Renal pelvis (tissue), 4 donors: ENCODE measurements around the gene RABL2B. TPM values are rescaled to one million over a fixed set of nuclear protein-coding genes. Genes with fewer than 3 reads are reported as not detected.
"Not testable (repeated sequence)": the region's sequence is repeated elsewhere in the genome, so short reads cannot be mapped to it uniquely, and the experiment has no call there.

ENCODE experiments used
- DNase-seq: peaks from one replicate; pipeline ENCODE4 v3.0.0-alpha.2; 2013
- polyA plus RNA-seq, 3 donors: library from polyadenylated mRNA; unstranded; fragments of 120-200 nt; gene quantifications; one replicate each; pipeline ENCODE4 v1.2.1, GENCODE V29; 2013; ENCODE audit not compliant: insufficient read length in 3 of 3

The RABL2B gene
- polyA plus RNA-seq, 3 donors = 52.5 to 87.3 (median 78.0) TPM

- not testable (repeated sequence) for DNase-seq
Measured at GRCh38 chr22:50740714-50741113, 42.7 kb downstream of the RABL2B start.

GRCh38 chr22:50739894-50740293, 43.5 kb downstream of the RABL2B start:
- DNase-seq = no peak

GRCh38 chr22:50739279-50739691, 44.2 kb downstream of the RABL2B start:
- DNase-seq = no peak

GRCh38 chr22:50738649-50739227, 44.7 kb downstream of the RABL2B start:
- DNase-seq = no peak

GRCh38 chr22:50737728-50738648, 45.4 kb downstream of the RABL2B start, which contains the start of gene ACR:
Gene ACR (plus strand): TSS chr22:50738204. CDS start chr22:50738236, 32 bp downstream.
- no peak for DNase-seq

GRCh38 chr22:50735739-50736030, 47.8 kb downstream of the RABL2B start:
- DNase-seq = no peak

- DNase-seq = no peak
Measured at GRCh38 chr22:50734986-50735738, 48.3 kb downstream of the RABL2B start.

GRCh38 chr22:50734343-50734771, 49.1 kb downstream of the RABL2B start:
- no peak for DNase-seq

GRCh38 chr22:50733521-50734342, 49.7 kb downstream of the RABL2B start:
- no peak for DNase-seq

GRCh38 chr22:50732681-50733080, 50.8 kb downstream of the RABL2B start:
- no peak for DNase-seq

- no peak for DNase-seq
Measured at GRCh38 chr22:50731811-50732624, 51.4 kb downstream of the RABL2B start.

GRCh38 chr22:50730941-50731661, 52.3 kb downstream of the RABL2B start:
- no peak for DNase-seq

GRCh38 chr22:50730013-50730891, 53.2 kb downstream of the RABL2B start:
- no peak for DNase-seq

GRCh38 chr22:50729391-50730012, 53.9 kb downstream of the RABL2B start:
- DNase-seq = no peak

- no peak for DNase-seq
Measured at GRCh38 chr22:50728523-50728931, 54.9 kb downstream of the RABL2B start.

GRCh38 chr22:50727678-50728522, 55.5 kb downstream of the RABL2B start:
- DNase-seq = no peak

GRCh38 chr22:50726643-50727340, 56.6 kb downstream of the RABL2B start:
- no peak for DNase-seq
